Thymus (tissue), 11 donors: ENCODE measurements around the gene PRPF40A. TPM values are rescaled to one million over a fixed set of nuclear protein-coding genes. Genes with fewer than 3 reads are reported as not detected.

Experiments used
- DNase-seq, 9 donors: peaks; one replicate each; pipeline ENCODE4 v3.0.0-alpha.2; 2013; ENCODE audit warnings: low spot score in 9 of 9, low read depth in 6 of 9, missing footprints in 1 of 9
- H3K27ac ChIP-seq, 2 donors: one replicate each; pipeline ENCODE4 v1.5.1; 2013; ENCODE audit warnings: control low read depth in 1 of 2, low read depth in 1 of 2, low read length in 1 of 2, mild to moderate bottlenecking in 1 of 2, moderate library complexity in 1 of 2
- H3K27me3 ChIP-seq, 2 donors: one replicate each; pipeline ENCODE4 v1.5.1; 2013; ENCODE audit warnings: low read length in 1 of 2; ENCODE audit not compliant: control insufficient read depth in 2 of 2, insufficient read depth in 1 of 2
- H3K36me3 ChIP-seq, 2 donors: one replicate each; pipeline ENCODE4 v1.5.1; 2013; ENCODE audit warnings: low read length in 1 of 2, mild to moderate bottlenecking in 1 of 2, moderate library complexity in 1 of 2; ENCODE audit not compliant: control insufficient read depth in 2 of 2, insufficient read depth in 2 of 2
- H3K4me1 ChIP-seq, 2 donors: one replicate each; pipeline ENCODE4 v1.5.1; 2013; ENCODE audit warnings: low read length in 2 of 2; ENCODE audit not compliant: control insufficient read depth in 2 of 2, insufficient read depth in 2 of 2
- H3K4me3 ChIP-seq, 2 donors: one replicate each; pipeline ENCODE4 v1.5.1; 2013; ENCODE audit warnings: low read length in 2 of 2, control low read depth in 1 of 2, mild to moderate bottlenecking in 1 of 2
- H3K9me3 ChIP-seq, 2 donors: one replicate each; pipeline ENCODE4 v1.5.1; 2013; ENCODE audit warnings: low read length in 1 of 2, mild to moderate bottlenecking in 1 of 2; ENCODE audit not compliant: control insufficient read depth in 2 of 2, insufficient read depth in 1 of 2
- WGBS: extraction: QIAGEN DNeasy Blood & Tissue Kit; methylation state at CpG from one replicate; pipeline ENCODE4 v1.1.7; 2013; 5-methylcytosine and 5-hydroxymethylcytosine counted together
- polyA plus RNA-seq: library from polyadenylated mRNA; stranded (reverse); fragments of 200-250 nt; gene quantifications from one replicate; pipeline ENCODE4 v1.2.3, GENCODE V29; 2013
- total RNA-seq: library from RNA; stranded (reverse); fragments of 120-200 nt; gene quantifications from one replicate; pipeline ENCODE4 v1.2.4, GENCODE V29; 2013
- donor health status: healthy.

Gene PRPF40A
- total and polyA plus RNA-seq, 2 donors, result 31.9 to 127 TPM

- Histone ChIP-seq H3K9me3 (no peaks in the 10 kb centered on the region), H3K4me1 (no peaks in the 10 kb centered on the region), H3K4me3 (no peak overlapping the region), H3K27me3 (no peaks in the 10 kb centered on the region), H3K27ac (no peak overlapping the region), H3K36me3 (no peaks in the 10 kb centered on the region)
- WGBS, result 96% methylated on average over 7 of the region's 7 CpGs
- no peak for DNase-seq
Measured at GRCh38 chr2:152637251-152637650, 80.0 kb downstream of the PRPF40A start.

- WGBS, result 41% methylated on average over 5 of the region's 5 CpGs
- H3K36me3 ChIP-seq, result no peaks in the 10 kb centered on the region
- DNase-seq, result peak in 8 of 9 donors; percentile 21 to 65 (median 36)
- no peaks in the 10 kb centered on the region for H3K27me3 ChIP-seq
- peaks cover 0 to under 1% of the 10 kb centered on the region in 2 donors for H3K4me1 ChIP-seq
- no peaks in the 10 kb centered on the region for H3K9me3 ChIP-seq
- no peak overlapping the region for H3K27ac ChIP-seq
- H3K4me3 ChIP-seq, result no peak overlapping the region
Measured at GRCh38 chr2:152635635-152636298, 81.5 kb downstream of the PRPF40A start.

- H3K27ac ChIP-seq, result no peak overlapping the region
- WGBS, result 97% methylated on average over 3 of the region's 3 CpGs
- H3K9me3 ChIP-seq, result no peaks in the 10 kb centered on the region
- H3K27me3 ChIP-seq, result no peaks in the 10 kb centered on the region
- H3K4me1 ChIP-seq, result peaks cover 0 to 3% of the 10 kb centered on the region in 2 donors
- H3K4me3 ChIP-seq, result no peak overlapping the region
- no peak for DNase-seq
- no peaks in the 10 kb centered on the region for H3K36me3 ChIP-seq
Measured at GRCh38 chr2:152632736-152633135, 84.5 kb downstream of the PRPF40A start.

- no peaks in the 10 kb centered on the region for H3K36me3 ChIP-seq
- no peaks in the 10 kb centered on the region for H3K9me3 ChIP-seq
- 94% methylated on average over 4 of the region's 4 CpGs for WGBS
- no peak overlapping the region for H3K4me3 ChIP-seq
- H3K27me3 ChIP-seq, result no peaks in the 10 kb centered on the region
- no peak for DNase-seq
- H3K27ac ChIP-seq, result no peak overlapping the region
- peaks cover 0 to 3% of the 10 kb centered on the region in 2 donors for H3K4me1 ChIP-seq
Measured at GRCh38 chr2:152630466-152630865, 86.8 kb downstream of the PRPF40A start.

- H3K27ac ChIP-seq, result no peak overlapping the region
- no peaks in the 10 kb centered on the region for H3K27me3 ChIP-seq
- H3K4me1 ChIP-seq, result peaks cover 0 to 3% of the 10 kb centered on the region in 2 donors
- no peak overlapping the region for H3K4me3 ChIP-seq
- H3K9me3 ChIP-seq, result no peaks in the 10 kb centered on the region
- DNase-seq, result peak in 1 of 9 donors; percentile 37
- H3K36me3 ChIP-seq, result no peaks in the 10 kb centered on the region
- WGBS, result 25% methylated on average over 1 of the region's 1 CpG
Measured at GRCh38 chr2:152629202-152629601, 88.1 kb downstream of the PRPF40A start.

GRCh38 chr2:152627351-152627957 is 89.8 kb downstream of the PRPF40A start:
- H3K4me1 ChIP-seq, result peaks cover 0 to 3% of the 10 kb centered on the region in 2 donors
- H3K9me3 ChIP-seq, result no peaks in the 10 kb centered on the region
- no peaks in the 10 kb centered on the region for H3K27me3 ChIP-seq
- no peak for DNase-seq
- no peaks in the 10 kb centered on the region for H3K36me3 ChIP-seq
- no peak overlapping the region for H3K27ac ChIP-seq
- no peak overlapping the region for H3K4me3 ChIP-seq
- 32% methylated on average over 1 of the region's 1 CpG for WGBS

GRCh38 chr2:152626911-152627339 is 90.3 kb downstream of the PRPF40A start:
- Histone ChIP-seq H3K4me3 (no peak overlapping the region), H3K27ac (no peak overlapping the region), H3K9me3 (no peaks in the 10 kb centered on the region), H3K36me3 (no peaks in the 10 kb centered on the region), H3K27me3 (no peaks in the 10 kb centered on the region), H3K4me1 (peaks cover 0 to 3% of the 10 kb centered on the region in 2 donors)
- no peak for DNase-seq
- WGBS, result 93% methylated on average over 4 of the region's 4 CpGs

GRCh38 chr2:152624805-152625204 is 92.5 kb downstream of the PRPF40A start:
- H3K27me3 ChIP-seq, result no peaks in the 10 kb centered on the region
- no peak overlapping the region for H3K4me3 ChIP-seq
- no peak overlapping the region for H3K27ac ChIP-seq
- H3K4me1 ChIP-seq, result no peaks in the 10 kb centered on the region
- no peaks in the 10 kb centered on the region for H3K9me3 ChIP-seq
- WGBS, result 93% methylated on average over 3 of the region's 3 CpGs
- DNase-seq, result no peak
- H3K36me3 ChIP-seq, result no peaks in the 10 kb centered on the region

GRCh38 chr2:152623775-152624174 is 93.5 kb downstream of the PRPF40A start:
- Histone ChIP-seq H3K9me3 (no peaks in the 10 kb centered on the region), H3K27ac (no peak overlapping the region), H3K27me3 (no peaks in the 10 kb centered on the region), H3K4me3 (no peak overlapping the region), H3K36me3 (no peaks in the 10 kb centered on the region), H3K4me1 (no peaks in the 10 kb centered on the region)
- WGBS, result 98% methylated on average over 1 of the region's 2 CpGs
- no peak for DNase-seq
